Measurements from ENCODE around the gene SIRPB2.

SIRPB2 gene

GRCh38 chr20:1491281-1491840, at the start of gene SIRPB2:
Gene SIRPB2 (minus strand): TSS chr20:1491420. CDS start chr20:1491359, 61 bp downstream.
- FAIRE-seq (no peak), DNase-seq (ENCODE audit: insufficient read length, low spot score) (no peak)

DNA sequence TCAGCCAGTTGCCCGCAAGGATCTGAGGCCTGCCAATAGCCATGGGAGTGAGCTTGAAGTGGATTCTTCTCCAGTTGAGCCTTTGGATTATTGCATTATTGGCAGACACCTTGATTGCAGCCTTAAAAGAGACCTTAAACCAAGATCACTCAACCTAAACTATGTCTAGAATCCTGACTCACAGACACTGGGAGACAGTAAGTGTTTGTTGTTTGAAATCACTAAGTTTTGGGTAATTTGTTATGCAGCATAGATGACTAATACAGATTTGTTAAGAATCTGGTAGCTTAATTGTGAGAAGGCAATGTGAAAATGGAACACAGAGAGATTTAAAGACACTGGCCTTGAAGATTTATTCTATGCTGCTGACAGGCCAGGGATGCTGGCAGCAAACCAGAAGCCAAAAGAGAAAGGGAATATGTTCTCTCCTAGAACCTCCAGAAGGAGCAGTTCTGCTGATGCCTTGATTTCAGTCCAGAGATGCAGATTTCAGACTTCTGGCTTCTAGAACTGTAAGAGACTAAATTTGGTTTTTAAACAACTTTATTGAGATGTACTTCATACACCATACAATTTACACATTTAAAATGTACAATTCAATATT, 48.7 kb upstream of the SIRPB2 start:
- TF ChIP-seq CTCF (IDR thresholded peaks at IDR 0.05; ENCODE audit: insufficient read depth, missing control alignments), result no peak
- no peak for FAIRE-seq
- no peak for DNase-seq (ENCODE audit: insufficient read length, low spot score)

More at GRCh38 chr20:1491281-1491840, at the start of gene SIRPB2:
- no peak for TF ChIP-seq CTCF (IDR thresholded peaks at IDR 0.05; ENCODE audit: insufficient read depth, missing control alignments)

DNA sequence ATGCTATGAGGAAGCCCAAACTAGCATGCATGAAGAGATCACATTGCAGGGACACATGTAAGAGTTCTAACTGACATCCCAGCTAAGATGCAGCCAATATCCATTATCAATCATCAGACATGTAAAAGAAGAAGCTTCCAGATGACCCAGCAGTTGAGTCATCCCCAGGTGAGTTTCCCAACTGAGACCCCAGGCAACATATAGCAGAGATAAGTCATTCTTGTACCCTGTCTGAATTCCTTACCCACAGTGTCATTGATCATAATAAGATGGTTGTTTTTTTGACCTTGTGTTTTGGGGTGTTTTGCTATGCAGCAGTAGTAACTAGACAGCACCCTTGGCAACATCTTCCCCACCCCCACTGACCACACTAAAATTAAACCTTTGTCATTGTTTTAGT, 47.4 kb upstream of the SIRPB2 start:
- DNase-seq (ENCODE audit: insufficient read length, low spot score) (no peak), FAIRE-seq (no peak)
- no peak for TF ChIP-seq CTCF (IDR thresholded peaks at IDR 0.05; ENCODE audit: insufficient read depth, missing control alignments)

- DNase-seq (ENCODE audit: insufficient read length, low spot score), result no peak
- TF ChIP-seq CTCF (IDR thresholded peaks at IDR 0.05; ENCODE audit: insufficient read depth, missing control alignments), result no peak
- no peak for FAIRE-seq
Observed at GRCh38 chr20:1537731-1538058, 46.5 kb upstream of the SIRPB2 start.

DNA sequence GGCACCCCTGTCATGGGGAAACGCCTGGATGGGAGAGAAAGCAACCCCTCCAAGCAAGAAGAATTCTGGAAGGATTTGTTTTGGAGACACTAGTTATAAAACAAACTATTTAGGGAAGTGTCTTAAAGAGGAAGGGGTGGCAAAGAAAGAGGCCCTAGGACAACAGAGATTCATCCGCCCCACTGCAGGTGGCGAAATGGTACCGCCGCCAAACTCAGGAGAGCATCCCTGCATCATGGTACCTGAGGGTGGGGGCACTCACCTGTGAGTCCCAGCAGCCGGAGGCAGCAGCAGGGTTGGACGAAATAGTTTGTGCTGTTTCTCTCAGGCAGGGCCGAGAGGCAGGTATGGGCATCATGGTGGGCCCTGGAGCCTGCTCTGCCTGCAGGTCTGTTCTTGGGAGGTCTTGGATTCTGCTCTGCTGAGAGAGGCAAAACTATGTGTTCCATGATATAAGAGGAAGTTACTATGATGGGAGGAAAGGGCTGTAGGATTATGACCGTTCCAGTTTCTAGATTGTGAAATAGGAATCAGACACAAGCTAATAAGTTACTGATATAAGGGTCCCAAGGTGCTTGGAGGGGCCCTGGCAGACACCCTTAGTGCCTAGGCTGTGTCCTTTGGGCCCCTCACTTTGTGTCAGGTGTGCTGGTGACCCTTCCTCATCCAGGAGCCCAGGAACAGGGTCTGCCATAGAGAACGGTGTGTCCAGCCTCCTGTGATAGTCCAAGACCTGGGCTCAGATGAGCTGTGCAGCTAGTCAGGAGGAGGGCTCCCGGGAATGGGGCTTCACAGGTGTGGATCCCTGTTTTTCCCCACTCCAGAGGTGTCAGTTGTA, 45.9 kb upstream of the SIRPB2 start:
- TF ChIP-seq CTCF (IDR thresholded peaks at IDR 0.05; ENCODE audit: insufficient read depth, missing control alignments), result no peak
- DNase-seq (ENCODE audit: insufficient read length, low spot score), result no peak
- FAIRE-seq, result no peak

- FAIRE-seq, result no peak
- TF ChIP-seq CTCF (IDR thresholded peaks at IDR 0.05; ENCODE audit: insufficient read depth, missing control alignments), result no peak
- DNase-seq (ENCODE audit: insufficient read length, low spot score), result no peak
Observed at GRCh38 chr20:1535420-1536175, 44.4 kb upstream of the SIRPB2 start.

Measured in D721Med (cell line).